A172 (cell line): ENCODE measurements around the gene IGFBPL1. TPM values are rescaled to one million over a fixed set of nuclear protein-coding genes. Genes with fewer than 3 reads are reported as not detected.
"Not testable (repeated sequence)": the region's sequence is repeated elsewhere in the genome, so short reads cannot be mapped to it uniquely, and the experiment has no call there.

Source experiments
- DNase-seq: peaks from one replicate; pipeline ENCODE4 v3.0.0-alpha.2; 2015; ENCODE audit warnings: low spot score
- total RNA-seq: library from RNA; depleted of rRNA; stranded (reverse); fragments of >200 nt; shearing (Covaris generic); gene quantifications from 2 replicates; pipeline ENCODE4 v1.2.3, GENCODE V29; 2014; rRNA removed

The IGFBPL1 gene, protein sequence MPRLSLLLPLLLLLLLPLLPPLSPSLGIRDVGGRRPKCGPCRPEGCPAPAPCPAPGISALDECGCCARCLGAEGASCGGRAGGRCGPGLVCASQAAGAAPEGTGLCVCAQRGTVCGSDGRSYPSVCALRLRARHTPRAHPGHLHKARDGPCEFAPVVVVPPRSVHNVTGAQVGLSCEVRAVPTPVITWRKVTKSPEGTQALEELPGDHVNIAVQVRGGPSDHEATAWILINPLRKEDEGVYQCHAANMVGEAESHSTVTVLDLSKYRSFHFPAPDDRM
- total RNA-seq, result 0.14 TPM in 1 of 2 replicates, not detected in the other

DNA sequence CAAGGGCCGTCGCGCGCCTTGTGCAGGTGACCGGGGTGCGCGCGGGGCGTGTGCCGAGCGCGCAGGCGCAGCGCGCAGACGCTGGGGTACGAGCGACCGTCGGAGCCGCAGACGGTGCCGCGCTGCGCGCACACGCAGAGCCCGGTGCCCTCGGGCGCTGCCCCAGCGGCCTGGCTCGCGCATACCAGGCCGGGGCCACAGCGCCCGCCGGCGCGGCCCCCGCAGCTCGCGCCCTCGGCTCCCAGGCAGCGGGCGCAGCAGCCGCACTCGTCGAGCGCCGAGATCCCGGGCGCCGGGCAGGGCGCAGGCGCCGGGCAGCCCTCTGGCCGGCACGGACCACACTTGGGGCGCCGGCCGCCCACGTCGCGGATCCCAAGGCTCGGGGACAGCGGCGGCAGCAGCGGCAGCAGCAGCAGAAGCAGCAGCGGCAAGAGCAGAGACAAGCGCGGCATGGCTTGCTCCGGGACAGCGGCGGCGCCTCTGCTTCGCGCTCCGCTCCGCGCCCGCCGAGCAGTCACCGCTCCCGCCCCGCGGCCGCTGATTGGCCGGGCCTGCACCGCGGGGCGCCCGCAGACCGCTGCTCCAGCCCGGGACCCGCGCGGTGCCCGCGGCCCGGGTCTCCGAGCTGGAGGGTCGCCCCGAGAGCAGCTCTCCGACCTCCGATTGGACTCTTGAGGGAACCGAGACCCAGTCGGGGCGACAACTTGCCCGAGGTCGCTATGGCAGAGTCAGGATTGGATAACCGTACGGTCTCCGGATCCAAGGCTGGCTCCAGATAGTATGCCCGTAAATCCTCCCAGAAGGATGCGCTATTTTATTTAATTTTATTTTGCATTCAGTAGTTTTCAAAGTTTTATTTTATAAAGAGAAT lies at the start of gene IGFBPL1:
TSS of gene IGFBPL1 (minus strand) at position 482 of the 871 bp plus-strand sequence. CDS start at position 452, 30 bp downstream.
- no peak for DNase-seq

DNA sequence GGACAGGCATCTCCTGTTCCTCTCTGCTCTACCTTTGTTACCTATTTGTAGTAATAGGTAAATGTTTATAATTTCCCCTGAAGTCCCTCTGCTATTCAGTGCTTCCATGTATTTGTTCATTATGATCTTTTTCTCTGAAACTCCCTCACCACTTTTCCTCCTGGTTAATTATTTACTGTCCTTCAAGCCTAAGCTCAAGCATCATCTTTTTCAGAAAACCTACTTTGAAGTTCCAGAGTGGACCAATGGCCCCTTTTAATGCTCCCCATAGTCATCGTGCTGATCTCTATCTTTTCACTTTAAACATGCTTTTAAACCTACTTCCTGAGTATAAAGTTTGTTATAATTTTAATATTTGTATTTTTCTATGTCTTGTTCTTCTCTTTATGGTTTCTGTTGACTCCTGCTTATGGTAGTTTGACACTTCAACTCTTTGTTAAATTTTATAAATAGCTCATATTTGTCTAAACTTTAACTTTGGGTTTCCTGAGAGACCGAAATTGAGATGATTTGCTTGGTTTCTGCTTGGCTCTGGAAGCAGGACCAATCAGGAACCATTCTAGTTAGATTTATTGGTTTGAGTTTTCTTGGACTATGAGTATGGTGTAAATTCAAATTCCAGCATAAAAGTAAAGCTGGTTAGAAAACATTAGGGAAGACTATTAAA lies 48.5 kb upstream of the IGFBPL1 start:
- not testable (repeated sequence) for DNase-seq

DNA sequence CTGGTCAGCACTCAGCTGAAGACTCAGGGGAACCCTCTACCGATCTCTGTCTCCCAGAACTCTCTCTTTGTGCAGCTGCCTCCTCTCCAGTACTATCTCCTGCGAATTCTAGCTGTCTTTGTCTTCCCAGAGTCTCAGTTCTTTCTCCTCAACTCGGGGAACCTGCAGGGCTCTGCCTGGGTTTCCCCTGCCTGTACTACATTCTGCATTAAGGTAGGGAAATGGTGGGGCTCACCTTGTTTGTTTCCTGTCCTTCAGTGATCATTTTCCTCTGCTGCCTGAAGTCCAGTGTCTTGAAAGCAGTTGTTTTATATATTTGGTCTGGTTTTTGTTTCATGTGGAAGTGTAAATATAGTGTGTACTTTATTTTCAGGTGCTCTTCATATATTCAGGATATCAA lies 43.1 kb upstream of the IGFBPL1 start:
- DNase-seq, result no peak

DNA sequence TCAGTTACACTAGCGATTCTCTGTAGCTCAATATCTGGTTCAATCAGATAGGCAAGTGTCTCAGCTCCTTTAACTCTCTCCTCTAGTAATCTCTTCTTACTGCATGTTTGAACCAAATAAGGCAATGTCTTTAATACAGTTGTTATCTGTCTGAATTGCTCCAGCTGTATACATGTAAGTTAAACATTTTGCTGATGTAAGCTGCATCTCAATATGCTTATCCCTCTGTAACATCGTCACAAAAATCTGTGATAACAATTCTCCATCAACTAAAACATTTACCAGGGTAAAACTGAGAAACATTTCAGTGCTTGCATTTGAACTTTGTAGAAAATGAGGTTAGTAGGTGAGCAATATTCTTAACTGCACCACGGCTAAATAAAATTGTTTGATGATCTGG lies 29.6 kb upstream of the IGFBPL1 start:
- no peak for DNase-seq

DNA sequence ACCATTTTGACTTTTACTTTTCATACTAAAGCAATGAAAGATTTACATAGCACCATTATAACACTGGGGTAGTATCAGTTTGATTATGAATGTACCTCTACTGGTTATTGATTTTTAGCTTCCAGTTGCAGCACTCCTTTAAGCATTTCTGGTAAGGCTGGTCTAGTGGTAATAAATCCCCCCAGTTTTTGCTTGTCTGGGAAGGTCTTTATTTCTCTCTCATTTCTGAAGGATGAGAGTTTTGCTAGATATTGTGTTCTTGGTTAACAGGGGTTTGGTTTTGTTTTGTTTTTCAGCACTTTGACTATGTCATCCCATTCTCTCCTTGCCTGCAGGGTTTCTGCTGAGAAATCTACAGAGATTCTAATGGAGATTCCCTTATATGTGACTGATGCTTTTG lies 26.9 kb upstream of the IGFBPL1 start:
- DNase-seq, result no peak

DNA sequence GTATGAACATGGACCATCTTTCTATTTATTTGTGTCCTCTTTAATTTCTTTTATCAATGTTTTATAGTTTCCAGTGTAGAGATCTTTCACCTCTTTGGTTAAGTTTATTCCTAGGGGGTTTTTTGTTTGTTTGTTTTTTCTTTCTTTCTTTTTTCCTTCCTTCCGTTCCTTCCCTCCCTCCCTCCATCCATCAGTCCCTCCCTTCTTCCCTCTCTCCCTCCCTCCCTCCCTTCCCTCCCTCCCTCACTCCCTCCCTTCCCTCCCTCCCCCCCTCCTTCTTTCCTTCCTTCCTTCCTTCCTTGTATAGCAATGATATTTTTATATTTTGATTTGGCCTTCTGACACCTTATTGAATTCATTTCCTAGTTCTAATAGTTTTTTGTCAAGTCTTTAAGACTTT lies 23.4 kb upstream of the IGFBPL1 start:
- DNase-seq, result no peak

DNA sequence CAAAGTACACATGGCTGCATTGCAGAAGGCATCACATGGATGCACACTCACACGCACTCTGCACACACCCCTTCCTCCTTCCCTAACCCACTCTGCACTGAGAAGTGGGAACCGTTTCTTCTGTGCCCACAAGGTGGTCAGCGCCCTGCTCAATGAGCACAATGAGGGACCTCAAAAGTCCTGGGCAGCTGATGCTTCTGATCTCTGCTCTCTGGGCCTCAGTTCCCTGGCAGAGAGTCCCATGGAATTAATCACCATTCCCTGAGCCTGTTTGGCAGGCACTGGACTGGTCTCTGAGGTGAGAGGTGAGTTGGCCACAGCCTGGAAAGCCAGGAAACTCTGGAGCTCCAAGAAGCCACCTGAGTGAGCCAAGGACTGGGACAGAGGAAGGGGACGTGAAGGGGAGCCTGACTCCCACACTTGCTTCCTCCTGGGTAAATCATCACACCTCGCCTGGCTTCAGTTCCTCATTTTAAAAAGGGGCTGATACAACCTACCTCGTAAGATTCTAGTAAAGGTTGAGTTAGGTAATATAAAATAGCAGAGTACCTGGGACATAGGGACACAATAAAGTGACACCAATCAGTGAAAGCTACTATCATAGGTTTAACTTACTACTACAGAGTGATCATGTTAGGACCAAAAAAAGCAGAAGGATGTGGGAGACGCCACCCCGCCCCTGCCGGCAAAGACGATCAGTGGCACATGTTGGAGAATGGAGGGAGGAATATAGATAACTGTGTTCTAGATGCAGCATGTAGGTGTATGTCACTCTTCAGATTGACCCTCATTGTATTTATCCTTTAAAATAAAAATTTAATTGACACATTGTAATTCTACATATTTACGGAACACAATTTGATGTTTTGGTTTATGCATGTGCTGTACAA lies 21.1 kb upstream of the IGFBPL1 start:
- no peak for DNase-seq

DNA sequence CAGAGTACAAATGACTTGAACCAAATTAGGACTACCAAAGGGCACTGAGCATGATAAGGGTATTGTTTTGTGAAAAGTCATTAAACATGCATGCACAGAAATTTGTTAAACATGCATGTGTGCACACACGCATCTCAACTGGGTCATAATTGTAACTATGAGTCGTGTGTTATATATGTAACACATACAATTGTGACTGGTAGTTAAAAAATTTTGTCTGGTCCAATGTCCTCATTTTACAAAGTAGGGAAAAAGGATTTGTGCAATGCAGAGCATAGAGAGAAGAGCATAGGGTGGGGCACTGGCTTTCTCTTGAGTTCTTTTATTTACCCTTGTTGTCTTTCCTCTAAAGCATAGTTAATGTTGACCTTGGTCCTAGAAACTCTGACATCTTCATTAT lies 19.3 kb upstream of the IGFBPL1 start:
- no peak for DNase-seq

DNA sequence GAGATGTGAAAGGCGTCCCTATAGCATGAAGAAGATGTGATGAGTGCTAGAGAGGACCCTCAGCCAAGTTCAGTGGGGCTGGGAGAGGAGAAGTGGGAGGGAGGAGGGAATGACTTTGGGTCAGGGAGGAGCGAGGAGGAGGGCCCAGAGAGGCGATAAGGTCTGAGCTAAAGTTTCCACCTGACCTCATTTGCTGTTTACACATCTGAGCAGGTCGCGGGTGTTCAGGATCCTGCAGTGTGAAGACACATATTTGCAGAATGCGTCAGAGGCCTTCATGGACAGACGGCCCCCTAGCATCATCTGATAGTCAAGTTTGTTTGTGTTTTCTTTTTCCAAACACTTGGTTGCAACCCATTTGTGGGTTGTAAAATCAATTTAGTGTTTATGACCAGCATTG lies 18.9 kb upstream of the IGFBPL1 start:
- DNase-seq, result peak; percentile 19

DNA sequence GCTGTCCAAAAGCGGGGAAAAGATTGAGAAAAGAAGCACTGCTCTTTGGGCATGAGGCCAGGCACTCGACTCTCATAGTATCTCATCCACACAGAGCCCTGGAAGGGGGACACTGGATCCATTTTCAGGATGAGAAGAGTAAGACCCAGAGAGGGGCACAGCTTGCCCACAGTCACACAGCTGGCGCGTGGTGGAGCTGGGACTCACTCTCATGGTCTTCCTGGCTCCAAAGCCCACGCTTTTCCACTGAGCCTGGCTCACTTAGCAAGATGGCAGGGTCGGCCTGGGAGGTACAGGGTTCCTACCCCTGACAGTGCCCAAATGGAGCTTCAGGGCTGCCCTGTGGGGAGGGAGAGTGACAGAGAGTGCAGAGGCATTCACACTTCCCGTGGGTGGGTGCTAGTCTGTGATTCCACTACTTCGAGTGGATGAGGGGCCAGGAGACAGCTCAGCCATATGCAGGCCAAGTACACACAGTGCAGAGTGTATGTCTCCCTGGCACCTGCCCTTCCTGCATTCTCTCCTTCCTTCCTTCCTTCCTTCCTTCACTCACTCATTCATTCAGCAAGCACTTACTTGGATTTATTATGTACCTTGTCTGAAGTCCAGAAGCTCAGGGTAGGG lies 18.3 kb upstream of the IGFBPL1 start:
- DNase-seq, result no peak

DNA sequence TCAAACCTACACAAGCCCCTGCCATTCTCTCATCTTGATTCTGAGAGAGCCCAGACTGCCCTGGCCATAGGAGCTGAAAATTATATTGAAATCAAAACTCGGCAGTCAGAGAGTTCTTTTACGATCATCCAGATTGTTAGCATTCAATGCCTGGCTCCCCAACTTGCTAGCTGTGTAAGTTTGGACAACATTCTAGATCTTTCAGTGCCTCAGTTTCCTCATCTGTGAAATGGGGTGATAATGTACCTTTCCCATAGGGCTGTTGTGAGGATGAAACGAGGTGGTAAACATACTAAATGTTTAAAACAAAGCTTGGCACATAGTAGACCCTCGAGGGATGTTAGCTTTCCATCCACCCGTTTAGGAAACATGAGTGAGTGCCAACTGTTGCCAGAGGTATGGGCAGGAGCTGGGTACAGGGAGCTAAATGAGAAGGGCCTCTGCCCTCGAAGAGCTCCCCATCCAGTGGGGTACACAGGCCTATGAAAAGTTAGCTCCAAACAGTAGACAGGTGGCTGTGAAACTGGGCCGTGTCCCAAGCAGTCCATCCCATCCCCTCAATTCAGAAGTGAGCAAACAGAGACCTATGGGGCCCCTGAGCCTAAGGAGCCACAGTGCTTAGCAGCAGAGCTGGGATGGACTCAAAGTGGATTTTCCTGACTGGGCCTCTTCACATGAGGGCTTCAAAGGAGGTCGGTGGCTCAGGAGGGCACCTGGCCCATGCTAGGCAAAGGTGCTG lies 17.3 kb upstream of the IGFBPL1 start:
- no peak for DNase-seq

DNA sequence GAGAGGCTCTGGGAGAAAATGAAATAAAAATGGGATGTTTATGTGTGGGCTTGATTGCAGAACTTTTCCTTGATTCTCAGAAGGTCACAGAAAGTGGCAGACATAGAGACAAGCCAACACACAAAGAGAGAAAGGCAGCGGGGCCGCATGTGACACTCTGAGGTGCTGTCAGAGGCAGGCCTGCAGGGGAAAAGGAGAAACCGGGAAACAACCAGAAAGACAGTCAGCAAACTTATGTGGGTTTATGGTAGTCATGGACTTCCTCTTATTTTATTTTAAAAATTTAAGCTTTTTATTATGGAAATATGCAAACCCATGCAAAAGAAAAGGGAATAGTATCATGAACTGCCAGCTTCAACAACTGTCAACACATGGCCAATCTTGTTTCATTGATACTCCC lies 16.3 kb upstream of the IGFBPL1 start:
- no peak for DNase-seq

DNA sequence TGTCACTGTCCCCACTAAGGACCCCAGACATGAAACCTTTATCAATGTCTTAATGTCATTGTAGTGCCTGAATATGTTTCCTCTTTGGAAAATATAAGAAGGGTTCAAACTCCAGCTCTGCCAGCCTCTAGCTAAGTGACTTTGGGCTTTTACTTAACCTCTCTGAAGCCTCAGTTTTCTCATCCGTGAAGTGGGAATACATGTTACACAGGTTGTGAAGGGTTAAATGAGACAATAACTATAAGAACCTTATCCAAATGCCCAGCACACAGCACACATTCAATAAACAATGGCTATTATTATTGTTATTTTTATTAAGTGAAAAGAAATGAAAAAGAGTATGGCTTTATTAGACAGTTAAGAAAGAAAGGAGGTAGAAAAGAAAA lies 15.7 kb upstream of the IGFBPL1 start:
- no peak for DNase-seq

DNA sequence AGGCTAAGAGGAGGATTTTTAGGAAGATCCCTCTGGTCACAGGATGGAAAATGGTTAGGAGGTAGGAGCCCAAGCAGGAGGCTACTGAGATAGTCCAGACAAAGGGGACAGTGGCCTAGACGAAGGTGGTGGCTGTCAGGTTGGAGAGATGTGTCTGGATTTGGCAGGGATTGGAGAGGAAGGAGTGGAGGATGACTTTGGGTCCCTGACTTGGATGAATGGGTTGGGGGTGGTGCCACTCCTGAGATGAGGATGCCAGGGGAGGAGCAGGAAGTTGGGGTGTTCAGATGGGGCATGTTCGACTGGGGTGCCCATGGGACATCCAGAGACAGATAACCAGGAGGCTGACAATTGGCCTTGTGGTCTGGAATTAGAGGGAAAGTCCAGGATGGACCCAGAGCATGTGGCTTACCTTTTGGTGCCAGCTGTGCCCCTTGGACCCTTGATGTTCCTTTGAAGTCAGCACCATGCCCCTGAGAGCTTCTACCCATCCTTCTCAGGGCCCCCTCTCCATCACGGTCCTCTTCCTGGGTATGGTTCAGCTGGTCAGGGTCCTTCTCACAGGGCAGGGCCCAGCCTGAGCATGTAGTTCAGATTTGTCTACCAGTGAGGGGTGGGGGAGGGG lies 15.1 kb upstream of the IGFBPL1 start:
- DNase-seq, result no peak

DNA sequence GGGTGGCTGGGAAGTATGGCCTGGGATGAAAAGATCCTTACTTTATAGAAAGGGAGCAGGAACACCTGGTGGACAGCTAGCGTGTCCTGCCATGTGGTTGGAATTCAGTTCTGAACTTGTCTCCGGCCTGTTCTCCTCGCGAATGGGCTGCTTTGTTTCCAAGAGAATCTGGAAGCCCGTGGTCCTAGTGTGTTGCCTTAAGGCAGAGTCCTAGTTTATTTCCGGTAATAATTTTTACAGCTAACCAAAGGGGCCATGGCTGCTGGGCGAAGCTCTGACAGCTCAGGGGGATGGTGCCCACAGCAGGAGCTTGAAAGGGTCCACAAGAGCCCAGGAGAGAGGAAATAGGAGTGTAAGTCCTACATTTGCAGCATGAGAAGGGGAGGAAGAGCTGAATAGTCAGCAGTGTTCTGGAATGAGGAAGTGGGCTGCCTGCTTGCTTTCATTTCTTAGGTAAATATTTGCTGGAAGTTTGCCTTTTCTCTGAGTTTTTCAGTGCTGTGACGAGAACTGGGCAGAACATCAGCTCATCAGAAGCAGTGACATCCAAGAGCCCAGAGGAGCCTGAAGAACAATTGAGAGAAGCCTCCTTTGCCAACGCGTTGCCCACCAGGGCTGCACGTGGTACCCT lies 13.1 kb upstream of the IGFBPL1 start:
- peak; percentile 21 for DNase-seq

DNA sequence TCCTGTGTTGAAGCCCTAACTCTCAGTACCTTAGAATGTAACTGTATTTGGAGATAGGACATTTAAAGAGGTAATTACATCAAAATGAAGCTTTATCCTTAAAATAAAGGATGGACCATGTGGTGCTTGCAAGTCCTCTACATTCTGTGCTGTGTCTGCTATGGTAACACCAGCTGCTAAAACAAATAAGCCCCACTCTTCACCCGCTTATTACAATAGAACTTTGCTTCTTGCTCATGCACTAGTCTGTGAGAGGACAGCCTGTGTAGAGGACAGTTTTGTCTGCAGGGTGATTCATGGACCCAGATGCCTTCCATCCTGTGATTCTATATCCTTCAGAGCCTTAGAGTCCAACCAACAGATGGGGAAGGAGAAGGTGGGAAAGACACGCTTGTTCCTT lies 12.5 kb upstream of the IGFBPL1 start:
- no peak for DNase-seq

DNA sequence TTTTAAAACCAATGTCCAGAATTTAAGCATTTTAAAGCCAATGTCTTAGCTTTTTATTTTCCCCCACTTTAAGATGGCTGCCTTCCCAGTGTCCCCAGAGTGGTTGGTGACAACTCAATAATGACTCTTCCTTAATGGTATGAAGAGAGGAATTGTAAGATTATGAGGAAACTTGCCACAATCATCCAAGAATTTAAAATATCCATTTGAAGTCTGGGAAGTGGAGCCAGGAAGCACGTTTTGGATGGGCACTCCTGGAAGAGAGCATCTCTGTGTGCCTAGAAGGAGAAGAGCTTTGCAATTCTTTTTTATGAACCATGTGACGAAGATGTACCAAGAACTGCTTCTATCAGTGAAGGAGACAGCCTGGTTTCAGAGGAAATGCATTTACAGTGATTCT lies 11.3 kb upstream of the IGFBPL1 start:
- no peak for DNase-seq

DNA sequence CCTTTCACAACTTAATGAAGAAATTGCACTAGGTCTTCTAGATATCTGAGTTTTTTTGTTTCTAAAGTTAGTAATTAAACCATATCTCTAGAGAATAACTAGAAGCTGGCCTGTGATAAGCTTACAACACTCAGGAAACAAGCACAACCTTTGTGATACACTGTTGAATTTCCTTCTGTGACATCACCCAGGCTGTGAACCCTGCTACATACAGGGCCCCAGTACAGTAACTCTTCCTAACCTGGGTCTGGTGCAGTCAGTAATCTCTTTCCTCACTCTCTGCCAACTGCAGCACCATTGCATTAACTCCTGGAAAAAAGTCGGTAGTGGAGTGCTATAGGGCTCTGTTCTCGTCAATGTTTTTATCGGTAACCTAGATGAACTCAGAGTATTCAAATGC lies 10.6 kb upstream of the IGFBPL1 start:
- DNase-seq, result no peak

DNA sequence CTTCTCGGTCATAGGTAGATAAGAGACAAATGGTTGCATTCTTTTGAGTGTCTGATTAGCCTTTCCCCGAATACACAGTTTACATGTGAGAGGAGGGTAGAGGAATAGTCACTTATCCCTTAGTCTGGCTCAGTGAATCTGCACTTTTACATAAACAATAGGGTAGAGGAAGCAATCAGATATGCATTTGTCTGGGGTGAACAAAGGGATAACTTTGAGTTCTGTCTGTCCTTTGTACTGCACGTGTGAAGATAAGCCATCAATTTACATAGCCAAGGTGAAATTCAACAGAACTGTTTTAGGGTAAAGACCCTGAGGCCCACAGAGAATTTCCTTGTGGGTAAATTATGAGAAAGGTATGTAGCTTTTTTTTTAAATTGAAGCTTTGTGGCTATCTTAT lies 10.1 kb upstream of the IGFBPL1 start:
- DNase-seq, result no peak
